HepG2 (cell line): ENCODE measurements around the gene SLC12A5. TPM values are rescaled to one million over a fixed set of nuclear protein-coding genes. Genes with fewer than 3 reads are reported as not detected.

ENCODE experiments used
- AKAP8 ChIP-seq: sonication (generic); formaldehyde crosslinking; IDR thresholded peaks from 2 replicates; pipeline ENCODE4 v1.5.1; 2020; ENCODE audit warnings: mild to moderate bottlenecking, missing genetic modification reagents
- GATA4 ChIP-seq: sonication (generic); IDR thresholded peaks from 2 replicates; pipeline ENCODE4 v1.6.1; 2016; ENCODE audit warnings: antibody characterized with exemption, low read depth, borderline replicate concordance
- ZNF274 ChIP-seq: sonication (generic); formaldehyde crosslinking; IDR thresholded peaks from 2 replicates; pipeline ENCODE4 v1.5.1; 2020; ENCODE audit warnings: mild to moderate bottlenecking, missing genetic modification reagents
- ZNF7 ChIP-seq: IDR thresholded peaks from 2 replicates; pipeline ENCODE4 v1.6.1; 2016; ENCODE audit warnings: missing biosample characterization, missing genetic modification reagents
- polyA plus RNA-seq, 8 experiments: library from polyadenylated mRNA; depleted of rRNA in 3 of 8; stranded (reverse) in 7 of 8; unstranded in 1 of 8; fragments of >200 nt; fragmentation: Illumina TruSeq in 4 of 8; extraction: Trizol in 4 of 8; gene quantifications; 2 replicates each; pipeline versions ENCODE4 v1.2.1 to v1.2.3, GENCODE V29; 2011 to 2016; ENCODE audit warnings: low read depth in 4 of 8, missing spikeins in 1 of 8, mixed read lengths in 1 of 8; ENCODE audit not compliant: insufficient read depth in 1 of 8
- total RNA-seq, 5 experiments: library from RNA; depleted of rRNA; stranded (reverse); fragments of >200 nt; fragmentation: Illumina TruSeq; extraction: Trizol; gene quantifications; 2 replicates each; pipeline ENCODE4 v1.2.3, GENCODE V29; 2016; ENCODE audit warnings: low read depth in 1 of 5
- TF ChIP-seq, protein P1 (sequence below): IDR thresholded peaks from 2 replicates; pipeline ENCODE4 v1.6.1; 2018; ENCODE audit warnings: missing genetic modification reagents, mild to moderate bottlenecking, missing compliant biosample characterization
- TF ChIP-seq, protein P2 (sequence below), 2 experiments: fragments of 450-650 bp in 1 of 2; sonication (generic) in 1 of 2; formaldehyde crosslinking in 1 of 2; IDR thresholded peaks; 2 replicates each; pipeline versions ENCODE4 v1.6.1 to v1.8.0; 2016 to 2022; ENCODE audit warnings: antibody characterized with exemption in 1 of 2, mild to moderate bottlenecking in 1 of 2, missing genetic modification reagents in 1 of 2
- TF ChIP-seq, protein P3 (sequence below): sonication (generic); formaldehyde crosslinking; IDR thresholded peaks from 2 replicates; pipeline ENCODE4 v1.4.0; 2020; ENCODE audit warnings: mild to moderate bottlenecking, missing genetic modification reagents
- TF ChIP-seq, protein P4 (sequence below): IDR thresholded peaks from 2 replicates; pipeline ENCODE4 v1.6.1; 2016; ENCODE audit warnings: missing compliant biosample characterization, missing genetic modification reagents, borderline replicate concordance
- TF ChIP-seq, protein P5 (sequence below): IDR thresholded peaks from 2 replicates; pipeline ENCODE4 v1.6.1; 2016

Gene SLC12A5
- total and polyA plus RNA-seq, 2 of the 13 experiments (the other 11 are each of a cell fraction or from before 2014, with no cell fraction given): 4.3 to 5.4 TPM

DNA sequence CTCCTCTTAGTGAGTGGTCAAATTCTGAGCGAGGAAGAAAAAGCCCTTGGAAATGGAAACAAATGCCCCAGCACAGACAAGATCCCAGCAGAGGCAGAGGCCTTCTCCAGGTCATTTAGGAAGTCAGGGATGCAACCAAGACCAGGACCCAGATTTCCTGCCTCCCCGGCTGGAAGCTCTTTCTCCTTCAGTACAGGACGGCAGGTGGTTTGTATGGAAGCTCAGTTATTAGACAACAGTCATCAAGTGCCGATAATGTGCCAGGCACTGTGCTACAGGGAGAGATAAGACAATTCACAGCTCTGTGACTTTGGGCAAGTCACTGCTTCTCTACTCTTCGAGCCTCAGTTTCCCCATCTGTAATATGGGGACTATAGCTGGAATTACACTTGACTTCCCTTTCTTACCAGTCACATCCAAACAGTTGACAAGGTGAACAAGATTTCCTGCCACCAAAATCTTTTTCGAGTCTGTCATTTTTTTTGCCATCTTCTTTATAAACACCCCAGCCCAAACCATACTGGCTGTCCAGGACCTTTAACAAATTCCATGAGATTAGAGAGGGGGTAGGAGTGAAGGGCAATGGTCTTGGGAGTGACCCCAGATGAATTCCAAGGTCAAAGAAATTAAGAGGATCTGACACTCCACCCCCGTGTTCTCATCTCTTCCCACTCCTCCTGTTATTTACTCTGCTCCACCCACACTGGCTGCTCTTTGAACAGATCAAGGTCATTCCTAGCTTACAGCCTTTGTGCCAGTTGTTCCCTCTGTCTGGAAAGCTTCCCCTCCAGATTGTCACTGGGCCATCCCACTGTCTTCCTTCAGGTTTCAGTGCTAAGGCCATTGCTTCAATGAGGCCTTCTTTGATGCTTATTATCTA lies 14.3 kb upstream of the SLC12A5 start (continued):
- TF ChIP-seq GATA4 (no peak), AKAP8 (CRISPR knock-in tag) (0 out of 2 replicates have a peak, but pooled peaks have one; percentile 13), ZNF274 (CRISPR knock-in tag) (no peak), ZNF7 (CRISPR knock-in tag) (no peak)
- TF ChIP-seq, protein P1, sequence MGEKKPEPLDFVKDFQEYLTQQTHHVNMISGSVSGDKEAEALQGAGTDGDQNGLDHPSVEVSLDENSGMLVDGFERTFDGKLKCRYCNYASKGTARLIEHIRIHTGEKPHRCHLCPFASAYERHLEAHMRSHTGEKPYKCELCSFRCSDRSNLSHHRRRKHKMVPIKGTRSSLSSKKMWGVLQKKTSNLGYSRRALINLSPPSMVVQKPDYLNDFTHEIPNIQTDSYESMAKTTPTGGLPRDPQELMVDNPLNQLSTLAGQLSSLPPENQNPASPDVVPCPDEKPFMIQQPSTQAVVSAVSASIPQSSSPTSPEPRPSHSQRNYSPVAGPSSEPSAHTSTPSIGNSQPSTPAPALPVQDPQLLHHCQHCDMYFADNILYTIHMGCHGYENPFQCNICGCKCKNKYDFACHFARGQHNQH (CRISPR knock-in tag): peak; percentile 66; the same call in 1 of the 2 replicates
- TF ChIP-seq, protein P2, sequence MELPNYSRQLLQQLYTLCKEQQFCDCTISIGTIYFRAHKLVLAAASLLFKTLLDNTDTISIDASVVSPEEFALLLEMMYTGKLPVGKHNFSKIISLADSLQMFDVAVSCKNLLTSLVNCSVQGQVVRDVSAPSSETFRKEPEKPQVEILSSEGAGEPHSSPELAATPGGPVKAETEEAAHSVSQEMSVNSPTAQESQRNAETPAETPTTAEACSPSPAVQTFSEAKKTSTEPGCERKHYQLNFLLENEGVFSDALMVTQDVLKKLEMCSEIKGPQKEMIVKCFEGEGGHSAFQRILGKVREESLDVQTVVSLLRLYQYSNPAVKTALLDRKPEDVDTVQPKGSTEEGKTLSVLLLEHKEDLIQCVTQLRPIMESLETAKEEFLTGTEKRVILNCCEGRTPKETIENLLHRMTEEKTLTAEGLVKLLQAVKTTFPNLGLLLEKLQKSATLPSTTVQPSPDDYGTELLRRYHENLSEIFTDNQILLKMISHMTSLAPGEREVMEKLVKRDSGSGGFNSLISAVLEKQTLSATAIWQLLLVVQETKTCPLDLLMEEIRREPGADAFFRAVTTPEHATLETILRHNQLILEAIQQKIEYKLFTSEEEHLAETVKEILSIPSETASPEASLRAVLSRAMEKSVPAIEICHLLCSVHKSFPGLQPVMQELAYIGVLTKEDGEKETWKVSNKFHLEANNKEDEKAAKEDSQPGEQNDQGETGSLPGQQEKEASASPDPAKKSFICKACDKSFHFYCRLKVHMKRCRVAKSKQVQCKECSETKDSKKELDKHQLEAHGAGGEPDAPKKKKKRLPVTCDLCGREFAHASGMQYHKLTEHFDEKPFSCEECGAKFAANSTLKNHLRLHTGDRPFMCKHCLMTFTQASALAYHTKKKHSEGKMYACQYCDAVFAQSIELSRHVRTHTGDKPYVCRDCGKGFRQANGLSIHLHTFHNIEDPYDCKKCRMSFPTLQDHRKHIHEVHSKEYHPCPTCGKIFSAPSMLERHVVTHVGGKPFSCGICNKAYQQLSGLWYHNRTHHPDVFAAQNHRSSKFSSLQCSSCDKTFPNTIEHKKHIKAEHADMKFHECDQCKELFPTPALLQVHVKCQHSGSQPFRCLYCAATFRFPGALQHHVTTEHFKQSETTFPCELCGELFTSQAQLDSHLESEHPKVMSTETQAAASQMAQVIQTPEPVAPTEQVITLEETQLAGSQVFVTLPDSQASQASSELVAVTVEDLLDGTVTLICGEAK (IDR thresholded peaks at IDR 0.05): no peak
- TF ChIP-seq, protein P2 (CRISPR knock-in tag; IDR thresholded peaks at IDR 0.05): no peak; the same call in 1 of the 2 replicates
- TF ChIP-seq, protein P3, sequence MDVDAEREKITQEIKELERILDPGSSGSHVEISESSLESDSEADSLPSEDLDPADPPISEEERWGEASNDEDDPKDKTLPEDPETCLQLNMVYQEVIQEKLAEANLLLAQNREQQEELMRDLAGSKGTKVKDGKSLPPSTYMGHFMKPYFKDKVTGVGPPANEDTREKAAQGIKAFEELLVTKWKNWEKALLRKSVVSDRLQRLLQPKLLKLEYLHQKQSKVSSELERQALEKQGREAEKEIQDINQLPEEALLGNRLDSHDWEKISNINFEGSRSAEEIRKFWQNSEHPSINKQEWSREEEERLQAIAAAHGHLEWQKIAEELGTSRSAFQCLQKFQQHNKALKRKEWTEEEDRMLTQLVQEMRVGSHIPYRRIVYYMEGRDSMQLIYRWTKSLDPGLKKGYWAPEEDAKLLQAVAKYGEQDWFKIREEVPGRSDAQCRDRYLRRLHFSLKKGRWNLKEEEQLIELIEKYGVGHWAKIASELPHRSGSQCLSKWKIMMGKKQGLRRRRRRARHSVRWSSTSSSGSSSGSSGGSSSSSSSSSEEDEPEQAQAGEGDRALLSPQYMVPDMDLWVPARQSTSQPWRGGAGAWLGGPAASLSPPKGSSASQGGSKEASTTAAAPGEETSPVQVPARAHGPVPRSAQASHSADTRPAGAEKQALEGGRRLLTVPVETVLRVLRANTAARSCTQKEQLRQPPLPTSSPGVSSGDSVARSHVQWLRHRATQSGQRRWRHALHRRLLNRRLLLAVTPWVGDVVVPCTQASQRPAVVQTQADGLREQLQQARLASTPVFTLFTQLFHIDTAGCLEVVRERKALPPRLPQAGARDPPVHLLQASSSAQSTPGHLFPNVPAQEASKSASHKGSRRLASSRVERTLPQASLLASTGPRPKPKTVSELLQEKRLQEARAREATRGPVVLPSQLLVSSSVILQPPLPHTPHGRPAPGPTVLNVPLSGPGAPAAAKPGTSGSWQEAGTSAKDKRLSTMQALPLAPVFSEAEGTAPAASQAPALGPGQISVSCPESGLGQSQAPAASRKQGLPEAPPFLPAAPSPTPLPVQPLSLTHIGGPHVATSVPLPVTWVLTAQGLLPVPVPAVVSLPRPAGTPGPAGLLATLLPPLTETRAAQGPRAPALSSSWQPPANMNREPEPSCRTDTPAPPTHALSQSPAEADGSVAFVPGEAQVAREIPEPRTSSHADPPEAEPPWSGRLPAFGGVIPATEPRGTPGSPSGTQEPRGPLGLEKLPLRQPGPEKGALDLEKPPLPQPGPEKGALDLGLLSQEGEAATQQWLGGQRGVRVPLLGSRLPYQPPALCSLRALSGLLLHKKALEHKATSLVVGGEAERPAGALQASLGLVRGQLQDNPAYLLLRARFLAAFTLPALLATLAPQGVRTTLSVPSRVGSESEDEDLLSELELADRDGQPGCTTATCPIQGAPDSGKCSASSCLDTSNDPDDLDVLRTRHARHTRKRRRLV (CRISPR knock-in tag): no peak
- TF ChIP-seq, protein P4, sequence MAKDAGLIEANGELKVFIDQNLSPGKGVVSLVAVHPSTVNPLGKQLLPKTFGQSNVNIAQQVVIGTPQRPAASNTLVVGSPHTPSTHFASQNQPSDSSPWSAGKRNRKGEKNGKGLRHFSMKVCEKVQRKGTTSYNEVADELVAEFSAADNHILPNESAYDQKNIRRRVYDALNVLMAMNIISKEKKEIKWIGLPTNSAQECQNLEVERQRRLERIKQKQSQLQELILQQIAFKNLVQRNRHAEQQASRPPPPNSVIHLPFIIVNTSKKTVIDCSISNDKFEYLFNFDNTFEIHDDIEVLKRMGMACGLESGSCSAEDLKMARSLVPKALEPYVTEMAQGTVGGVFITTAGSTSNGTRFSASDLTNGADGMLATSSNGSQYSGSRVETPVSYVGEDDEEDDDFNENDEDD (CRISPR knock-in tag): no peak
- TF ChIP-seq, protein P5, sequence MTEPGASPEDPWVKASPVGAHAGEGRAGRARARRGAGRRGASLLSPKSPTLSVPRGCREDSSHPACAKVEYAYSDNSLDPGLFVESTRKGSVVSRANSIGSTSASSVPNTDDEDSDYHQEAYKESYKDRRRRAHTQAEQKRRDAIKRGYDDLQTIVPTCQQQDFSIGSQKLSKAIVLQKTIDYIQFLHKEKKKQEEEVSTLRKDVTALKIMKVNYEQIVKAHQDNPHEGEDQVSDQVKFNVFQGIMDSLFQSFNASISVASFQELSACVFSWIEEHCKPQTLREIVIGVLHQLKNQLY (CRISPR knock-in tag): peak; percentile 31; the same call in 1 of the 2 replicates
